ENCODE data around the gene PPP6R2. TPM values are rescaled to one million over a fixed set of nuclear protein-coding genes. Genes with fewer than 3 reads are reported as not detected.
"Not testable (repeated sequence)": the region's sequence is repeated elsewhere in the genome, so short reads cannot be mapped to it uniquely, and the experiment has no call there.

The PPP6R2 gene
- total RNA-seq, 2 experiments from 2014 or later, result 62.3 to 64.5 TPM

GRCh38 chr22:50425179-50425916 lies 82.2 kb downstream of the PPP6R2 start:
- Histone ChIP-seq H3K79me2 (ENCODE audit: insufficient read depth, low read depth, low read length) (no peaks in the 10 kb centered on the region), H4K20me1 (ENCODE audit: insufficient read depth, low read length) (no peaks in the 10 kb centered on the region), H3K4me3 (ENCODE audit: low read depth, low read length, poor library complexity, severe bottlenecking) (no peak overlapping the region), H3K9me2 (ENCODE audit: insufficient read depth, low read length) (no peaks in the 10 kb centered on the region), H3K9me3 (ENCODE audit: low read length) (no peaks in the 10 kb centered on the region), H3K27ac (ENCODE audit: low read depth, low read length, poor library complexity, severe bottlenecking) (no peak overlapping the region), H3K4me2 (ENCODE audit: low read length) (no peak overlapping the region), H2AFZ (ENCODE audit: low read length) (no peak overlapping the region), H3K4me1 (ENCODE audit: insufficient read depth, low read length, poor library complexity, severe bottlenecking) (no peaks in the 10 kb centered on the region), H3K36me3 (ENCODE audit: insufficient read depth, low read length) (peaks cover 85% of the 10 kb centered on the region)
- no TSS peak for BruUV-seq (replicated peaks)
- DNase-seq (ENCODE audit: low spot score), result no peak
- ChIA-PET POLR2A (interaction anchor here (0.7 kb wide), 1 partner anchor 10 kb away, joined by 5 read pairs; no protein-coding TSS in a partner anchor), CTCF (ENCODE audit: unreplicated experiment) (interaction anchor here (0.6 kb wide), 1 partner anchor 149 kb away, joined by 3 read pairs; no protein-coding TSS in a partner anchor)
- intact Hi-C loops (cut with micrococcal nuclease; ENCODE audit: unreplicated experiment), result no loop called here
- TF ChIP-seq EZH2phosphoT487 (IDR thresholded peaks at IDR 0.05; ENCODE audit: borderline replicate concordance, low read depth, low read length) (no peak), CTCF (conservative IDR thresholded peaks at IDR 0.05; ENCODE audit: low read length) (no peak)

- no peaks in the 10 kb centered on the region for H3K79me2 ChIP-seq (ENCODE audit: insufficient read depth, low read depth, low read length)
- H2AFZ ChIP-seq (ENCODE audit: low read length), result no peak overlapping the region
- H3K4me2 ChIP-seq (ENCODE audit: low read length), result no peak overlapping the region
- no TSS peak for BruUV-seq (replicated peaks)
- intact Hi-C loops (cut with micrococcal nuclease; ENCODE audit: unreplicated experiment), result no loop called here
- peaks cover 62% of the 10 kb centered on the region for H3K36me3 ChIP-seq (ENCODE audit: insufficient read depth, low read length)
- no peaks in the 10 kb centered on the region for H4K20me1 ChIP-seq (ENCODE audit: insufficient read depth, low read length)
- no peak overlapping the region for H3K27ac ChIP-seq (ENCODE audit: low read depth, low read length, poor library complexity, severe bottlenecking)
- H3K9me3 ChIP-seq (ENCODE audit: low read length), result no peaks in the 10 kb centered on the region
- DNase-seq (ENCODE audit: low spot score), result no peak
- TF ChIP-seq CTCF (conservative IDR thresholded peaks at IDR 0.05; ENCODE audit: low read length), result no peak
- TF ChIP-seq EZH2phosphoT487 (IDR thresholded peaks at IDR 0.05; ENCODE audit: borderline replicate concordance, low read depth, low read length), result no peak
- ChIA-PET POLR2A (no interaction called here), CTCF (ENCODE audit: unreplicated experiment) (no interaction called here)
- H3K9me2 ChIP-seq (ENCODE audit: insufficient read depth, low read length), result no peaks in the 10 kb centered on the region
- H3K4me1 ChIP-seq (ENCODE audit: insufficient read depth, low read length, poor library complexity, severe bottlenecking), result no peaks in the 10 kb centered on the region
- H3K4me3 ChIP-seq (ENCODE audit: low read depth, low read length, poor library complexity, severe bottlenecking), result no peak overlapping the region
These were observed 89.2 kb downstream of the PPP6R2 start for GRCh38 chr22:50432131-50432876.

GRCh38 chr22:50432877-50433510 lies 89.9 kb downstream of the PPP6R2 start:
- H3K36me3 ChIP-seq (ENCODE audit: insufficient read depth, low read length), result peaks cover 61% of the 10 kb centered on the region

More at GRCh38 chr22:50432877-50433510, 89.9 kb downstream of the PPP6R2 start:
- H3K4me2 ChIP-seq (ENCODE audit: low read length); H3K27ac ChIP-seq (ENCODE audit: low read depth, low read length, poor library complexity, severe bottlenecking); BruUV-seq (replicated peaks); H3K9me2 ChIP-seq (ENCODE audit: insufficient read depth, low read length); intact Hi-C loops (cut with micrococcal nuclease; ENCODE audit: unreplicated experiment); H3K4me3 ChIP-seq (ENCODE audit: low read depth, low read length, poor library complexity, severe bottlenecking); POLR2A ChIA-PET; H4K20me1 ChIP-seq (ENCODE audit: insufficient read depth, low read length); H2AFZ ChIP-seq (ENCODE audit: low read length); H3K4me1 ChIP-seq (ENCODE audit: insufficient read depth, low read length, poor library complexity, severe bottlenecking); H3K9me3 ChIP-seq (ENCODE audit: low read length); H3K79me2 ChIP-seq (ENCODE audit: insufficient read depth, low read depth, low read length); DNase-seq (ENCODE audit: low spot score); CTCF ChIA-PET (ENCODE audit: unreplicated experiment): not testable (repeated sequence)
